HEK293 (cell line): Measurements from ENCODE around the gene TARBP1.
A peak's percentile ranks its signal among the peaks of the same experiment; 100 is the strongest.

Experiments
- BCL11A ChIP-seq: fragments of 450-650 bp; formaldehyde crosslinking; IDR thresholded peaks from 2 replicates; pipeline ENCODE4 v1.5.1; 2016; ENCODE audit warnings: low read depth, missing biosample characterization, missing genetic modification characterization
- BCL11B ChIP-seq: fragments of 450-650 bp; formaldehyde crosslinking; IDR thresholded peaks from 2 replicates; pipeline ENCODE4 v1.5.1; 2016; ENCODE audit warnings: low read depth, missing biosample characterization, missing genetic modification characterization
- FEZF1 ChIP-seq: fragments of 450-650 bp; formaldehyde crosslinking; IDR thresholded peaks from 2 replicates; pipeline ENCODE4 v1.5.1; 2016; ENCODE audit warnings: missing biosample characterization, missing genetic modification characterization
- KLF7 ChIP-seq: fragments of 450-650 bp; formaldehyde crosslinking; IDR thresholded peaks from 2 replicates; pipeline ENCODE4 v1.5.1; 2016; ENCODE audit warnings: missing biosample characterization, missing genetic modification characterization, borderline replicate concordance
- YY2 ChIP-seq: fragments of 450-650 bp; formaldehyde crosslinking; IDR thresholded peaks from 2 replicates; pipeline ENCODE4 v1.5.1; 2016; ENCODE audit warnings: missing biosample characterization, missing genetic modification characterization
- ZBTB1 ChIP-seq: fragments of 450-650 bp; formaldehyde crosslinking; IDR thresholded peaks from 2 replicates; pipeline ENCODE4 v1.5.1; 2016; ENCODE audit warnings: missing biosample characterization, missing genetic modification characterization
- ZEB2 ChIP-seq: fragments of 450-650 bp; formaldehyde crosslinking; IDR thresholded peaks from 2 replicates; pipeline ENCODE4 v1.5.1; 2016; ENCODE audit warnings: missing biosample characterization, missing genetic modification characterization
- ZFP41 ChIP-seq: fragments of 450-650 bp; formaldehyde crosslinking; IDR thresholded peaks from 2 replicates; pipeline ENCODE4 v1.5.1; 2016; ENCODE audit warnings: missing biosample characterization, missing genetic modification characterization, borderline replicate concordance
- ZFP69B ChIP-seq: fragments of 450-650 bp; formaldehyde crosslinking; IDR thresholded peaks from 2 replicates; pipeline ENCODE4 v1.5.1; 2016; ENCODE audit warnings: missing biosample characterization, missing genetic modification characterization
- ZNF155 ChIP-seq: fragments of 450-650 bp; formaldehyde crosslinking; IDR thresholded peaks from 2 replicates; pipeline ENCODE4 v1.5.1; 2016; ENCODE audit warnings: missing biosample characterization, missing genetic modification characterization
- ZNF175 ChIP-seq: fragments of 450-650 bp; formaldehyde crosslinking; IDR thresholded peaks from 2 replicates; pipeline ENCODE4 v1.5.1; 2016; ENCODE audit warnings: missing biosample characterization, missing genetic modification characterization
- ZNF335 ChIP-seq: fragments of 450-650 bp; formaldehyde crosslinking; conservative IDR thresholded peaks from 2 replicates; pipeline ENCODE4 v1.5.1; 2016; ENCODE audit warnings: missing biosample characterization, missing genetic modification characterization
- ZNF350 ChIP-seq: fragments of 450-650 bp; formaldehyde crosslinking; IDR thresholded peaks from 2 replicates; pipeline ENCODE4 v1.5.0; 2017; ENCODE audit warnings: missing biosample characterization, mild to moderate bottlenecking, missing genetic modification characterization
- ZNF555 ChIP-seq: fragments of 450-650 bp; formaldehyde crosslinking; conservative IDR thresholded peaks from 2 replicates; pipeline ENCODE4 v1.5.1; 2017; ENCODE audit warnings: missing biosample characterization, mild to moderate bottlenecking, missing genetic modification characterization, inconsistent platforms
- ZNF558 ChIP-seq: fragments of 450-650 bp; formaldehyde crosslinking; IDR thresholded peaks from 2 replicates; pipeline ENCODE4 v1.5.1; 2016; ENCODE audit warnings: missing biosample characterization, missing genetic modification characterization
- ZNF561 ChIP-seq: fragments of 450-650 bp; IDR thresholded peaks from 2 replicates; pipeline ENCODE4 v1.5.1; 2018; ENCODE audit warnings: missing biosample characterization, missing genetic modification characterization, borderline replicate concordance
- ZNF621 ChIP-seq: fragments of 450-650 bp; formaldehyde crosslinking; IDR thresholded peaks from 2 replicates; pipeline ENCODE4 v1.5.1; 2017; ENCODE audit warnings: missing biosample characterization, missing genetic modification characterization
- ZNF707 ChIP-seq: fragments of 450-650 bp; formaldehyde crosslinking; IDR thresholded peaks from 2 replicates; pipeline ENCODE4 v1.5.1; 2016; ENCODE audit warnings: missing biosample characterization, missing genetic modification characterization
- ZSCAN30 ChIP-seq: fragments of 450-650 bp; IDR thresholded peaks from 2 replicates; pipeline ENCODE4 v1.5.1; 2018; ENCODE audit warnings: missing biosample characterization, mild to moderate bottlenecking, missing genetic modification characterization, moderate library complexity
- TF ChIP-seq, protein P1 (sequence below): fragments of 450-650 bp; formaldehyde crosslinking; IDR thresholded peaks from 2 replicates; pipeline ENCODE4 v1.5.1; 2016; ENCODE audit warnings: missing biosample characterization, missing genetic modification characterization, low read depth
- TF ChIP-seq, protein P2 (sequence below): fragments of 450-650 bp; formaldehyde crosslinking; conservative IDR thresholded peaks from 2 replicates; pipeline ENCODE4 v1.5.1; 2016; ENCODE audit warnings: low read depth, missing biosample characterization, missing genetic modification characterization
- TF ChIP-seq, protein P3 (sequence below): fragments of 450-650 bp; formaldehyde crosslinking; IDR thresholded peaks from 2 replicates; pipeline ENCODE4 v1.5.1; 2017; ENCODE audit warnings: missing biosample characterization, missing genetic modification characterization
- TF ChIP-seq, protein P4 (sequence below): fragments of 450-650 bp; formaldehyde crosslinking; IDR thresholded peaks from 2 replicates; pipeline ENCODE4 v1.5.1; 2016; ENCODE audit warnings: missing biosample characterization, missing genetic modification characterization
- TF ChIP-seq, protein P5 (sequence below): fragments of 450-650 bp; formaldehyde crosslinking; IDR thresholded peaks from 2 replicates; pipeline ENCODE4 v1.5.1; 2016; ENCODE audit warnings: missing biosample characterization, missing genetic modification characterization
- TF ChIP-seq, protein P6 (sequence below): fragments of 450-650 bp; formaldehyde crosslinking; IDR thresholded peaks from 2 replicates; pipeline ENCODE4 v1.5.1; 2016; ENCODE audit warnings: missing biosample characterization, missing genetic modification characterization
- TF ChIP-seq, protein P7 (sequence below): fragments of 450-650 bp; formaldehyde crosslinking; IDR thresholded peaks from 2 replicates; pipeline ENCODE4 v1.5.1; 2017; ENCODE audit warnings: missing biosample characterization, missing genetic modification characterization

TARBP1 gene

DNA sequence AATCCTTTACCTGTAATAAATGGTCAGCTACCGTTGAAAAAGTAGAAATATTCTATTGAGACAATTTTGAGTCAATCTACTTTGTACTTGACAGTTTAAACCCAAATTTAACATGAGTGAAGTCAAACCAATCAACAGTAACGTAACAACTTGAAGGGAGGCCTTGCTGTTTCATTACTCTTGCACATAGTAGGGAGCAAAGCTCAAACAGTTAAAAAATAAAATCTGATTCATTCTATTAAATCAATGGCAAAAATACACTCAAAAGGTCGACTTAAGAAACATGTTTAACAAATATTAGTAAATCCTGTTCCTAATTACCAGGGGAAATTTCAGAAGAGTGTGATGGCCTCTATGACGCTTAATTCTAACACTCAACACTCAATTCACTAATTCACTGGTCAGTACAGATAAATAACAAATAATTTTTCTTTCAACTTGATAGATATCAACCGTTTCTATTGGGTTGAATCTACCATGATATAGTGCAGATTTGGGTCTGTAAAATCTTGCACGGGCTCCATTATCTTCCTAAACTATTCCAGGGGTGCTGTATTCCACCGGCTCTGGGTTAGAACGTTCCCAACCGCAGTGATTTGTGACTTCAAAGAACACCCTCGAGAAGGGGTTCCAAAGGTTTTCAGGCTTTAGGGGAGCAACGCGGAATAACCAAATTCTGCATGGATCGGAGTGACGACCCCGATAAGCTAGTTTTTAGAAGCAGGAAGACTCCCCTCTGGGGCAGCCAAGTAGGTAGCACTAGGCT, 1.4 kb downstream of the TARBP1 start (continued):
- peak; percentile 54; the same call in 1 of the 2 replicates for TF ChIP-seq ZFP69B (tag by site-specific recombination)
- TF ChIP-seq, protein P1, sequence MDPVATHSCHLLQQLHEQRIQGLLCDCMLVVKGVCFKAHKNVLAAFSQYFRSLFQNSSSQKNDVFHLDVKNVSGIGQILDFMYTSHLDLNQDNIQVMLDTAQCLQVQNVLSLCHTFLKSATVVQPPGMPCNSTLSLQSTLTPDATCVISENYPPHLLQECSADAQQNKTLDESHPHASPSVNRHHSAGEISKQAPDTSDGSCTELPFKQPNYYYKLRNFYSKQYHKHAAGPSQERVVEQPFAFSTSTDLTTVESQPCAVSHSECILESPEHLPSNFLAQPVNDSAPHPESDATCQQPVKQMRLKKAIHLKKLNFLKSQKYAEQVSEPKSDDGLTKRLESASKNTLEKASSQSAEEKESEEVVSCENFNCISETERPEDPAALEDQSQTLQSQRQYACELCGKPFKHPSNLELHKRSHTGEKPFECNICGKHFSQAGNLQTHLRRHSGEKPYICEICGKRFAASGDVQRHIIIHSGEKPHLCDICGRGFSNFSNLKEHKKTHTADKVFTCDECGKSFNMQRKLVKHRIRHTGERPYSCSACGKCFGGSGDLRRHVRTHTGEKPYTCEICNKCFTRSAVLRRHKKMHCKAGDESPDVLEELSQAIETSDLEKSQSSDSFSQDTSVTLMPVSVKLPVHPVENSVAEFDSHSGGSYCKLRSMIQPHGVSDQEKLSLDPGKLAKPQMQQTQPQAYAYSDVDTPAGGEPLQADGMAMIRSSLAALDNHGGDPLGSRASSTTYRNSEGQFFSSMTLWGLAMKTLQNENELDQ (tag by site-specific recombination): no peak
- peak; percentile 36; the same call in 1 of the 2 replicates for TF ChIP-seq ZNF561 (tag by site-specific recombination)
- TF ChIP-seq, protein P2, sequence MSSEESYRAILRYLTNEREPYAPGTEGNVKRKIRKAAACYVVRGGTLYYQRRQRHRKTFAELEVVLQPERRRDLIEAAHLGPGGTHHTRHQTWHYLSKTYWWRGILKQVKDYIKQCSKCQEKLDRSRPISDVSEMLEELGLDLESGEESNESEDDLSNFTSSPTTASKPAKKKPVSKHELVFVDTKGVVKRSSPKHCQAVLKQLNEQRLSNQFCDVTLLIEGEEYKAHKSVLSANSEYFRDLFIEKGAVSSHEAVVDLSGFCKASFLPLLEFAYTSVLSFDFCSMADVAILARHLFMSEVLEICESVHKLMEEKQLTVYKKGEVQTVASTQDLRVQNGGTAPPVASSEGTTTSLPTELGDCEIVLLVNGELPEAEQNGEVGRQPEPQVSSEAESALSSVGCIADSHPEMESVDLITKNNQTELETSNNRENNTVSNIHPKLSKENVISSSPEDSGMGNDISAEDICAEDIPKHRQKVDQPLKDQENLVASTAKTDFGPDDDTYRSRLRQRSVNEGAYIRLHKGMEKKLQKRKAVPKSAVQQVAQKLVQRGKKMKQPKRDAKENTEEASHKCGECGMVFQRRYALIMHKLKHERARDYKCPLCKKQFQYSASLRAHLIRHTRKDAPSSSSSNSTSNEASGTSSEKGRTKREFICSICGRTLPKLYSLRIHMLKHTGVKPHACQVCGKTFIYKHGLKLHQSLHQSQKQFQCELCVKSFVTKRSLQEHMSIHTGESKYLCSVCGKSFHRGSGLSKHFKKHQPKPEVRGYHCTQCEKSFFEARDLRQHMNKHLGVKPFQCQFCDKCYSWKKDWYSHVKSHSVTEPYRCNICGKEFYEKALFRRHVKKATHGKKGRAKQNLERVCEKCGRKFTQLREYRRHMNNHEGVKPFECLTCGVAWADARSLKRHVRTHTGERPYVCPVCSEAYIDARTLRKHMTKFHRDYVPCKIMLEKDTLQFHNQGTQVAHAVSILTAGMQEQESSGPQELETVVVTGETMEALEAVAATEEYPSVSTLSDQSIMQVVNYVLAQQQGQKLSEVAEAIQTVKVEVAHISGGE (tag by site-specific recombination): peak; percentile 57
- TF ChIP-seq ZNF558 (tag by site-specific recombination): peak; percentile 26; the same call in 1 of the 2 replicates
- no peak for TF ChIP-seq ZNF350
- TF ChIP-seq, protein P3, sequence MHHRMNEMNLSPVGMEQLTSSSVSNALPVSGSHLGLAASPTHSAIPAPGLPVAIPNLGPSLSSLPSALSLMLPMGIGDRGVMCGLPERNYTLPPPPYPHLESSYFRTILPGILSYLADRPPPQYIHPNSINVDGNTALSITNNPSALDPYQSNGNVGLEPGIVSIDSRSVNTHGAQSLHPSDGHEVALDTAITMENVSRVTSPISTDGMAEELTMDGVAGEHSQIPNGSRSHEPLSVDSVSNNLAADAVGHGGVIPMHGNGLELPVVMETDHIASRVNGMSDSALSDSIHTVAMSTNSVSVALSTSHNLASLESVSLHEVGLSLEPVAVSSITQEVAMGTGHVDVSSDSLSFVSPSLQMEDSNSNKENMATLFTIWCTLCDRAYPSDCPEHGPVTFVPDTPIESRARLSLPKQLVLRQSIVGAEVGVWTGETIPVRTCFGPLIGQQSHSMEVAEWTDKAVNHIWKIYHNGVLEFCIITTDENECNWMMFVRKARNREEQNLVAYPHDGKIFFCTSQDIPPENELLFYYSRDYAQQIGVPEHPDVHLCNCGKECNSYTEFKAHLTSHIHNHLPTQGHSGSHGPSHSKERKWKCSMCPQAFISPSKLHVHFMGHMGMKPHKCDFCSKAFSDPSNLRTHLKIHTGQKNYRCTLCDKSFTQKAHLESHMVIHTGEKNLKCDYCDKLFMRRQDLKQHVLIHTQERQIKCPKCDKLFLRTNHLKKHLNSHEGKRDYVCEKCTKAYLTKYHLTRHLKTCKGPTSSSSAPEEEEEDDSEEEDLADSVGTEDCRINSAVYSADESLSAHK (tag by site-specific recombination): no peak
- TF ChIP-seq, protein P4, sequence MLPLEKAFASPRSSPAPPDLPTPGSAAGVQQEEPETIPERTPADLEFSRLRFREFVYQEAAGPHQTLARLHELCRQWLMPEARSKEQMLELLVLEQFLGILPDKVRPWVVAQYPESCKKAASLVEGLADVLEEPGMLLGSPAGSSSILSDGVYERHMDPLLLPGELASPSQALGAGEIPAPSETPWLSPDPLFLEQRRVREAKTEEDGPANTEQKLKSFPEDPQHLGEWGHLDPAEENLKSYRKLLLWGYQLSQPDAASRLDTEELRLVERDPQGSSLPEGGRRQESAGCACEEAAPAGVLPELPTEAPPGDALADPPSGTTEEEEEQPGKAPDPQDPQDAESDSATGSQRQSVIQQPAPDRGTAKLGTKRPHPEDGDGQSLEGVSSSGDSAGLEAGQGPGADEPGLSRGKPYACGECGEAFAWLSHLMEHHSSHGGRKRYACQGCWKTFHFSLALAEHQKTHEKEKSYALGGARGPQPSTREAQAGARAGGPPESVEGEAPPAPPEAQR: no peak
- no peak for TF ChIP-seq ZNF175 (tag by site-specific recombination)
- no peak for TF ChIP-seq ZSCAN30
- TF ChIP-seq, protein P5, sequence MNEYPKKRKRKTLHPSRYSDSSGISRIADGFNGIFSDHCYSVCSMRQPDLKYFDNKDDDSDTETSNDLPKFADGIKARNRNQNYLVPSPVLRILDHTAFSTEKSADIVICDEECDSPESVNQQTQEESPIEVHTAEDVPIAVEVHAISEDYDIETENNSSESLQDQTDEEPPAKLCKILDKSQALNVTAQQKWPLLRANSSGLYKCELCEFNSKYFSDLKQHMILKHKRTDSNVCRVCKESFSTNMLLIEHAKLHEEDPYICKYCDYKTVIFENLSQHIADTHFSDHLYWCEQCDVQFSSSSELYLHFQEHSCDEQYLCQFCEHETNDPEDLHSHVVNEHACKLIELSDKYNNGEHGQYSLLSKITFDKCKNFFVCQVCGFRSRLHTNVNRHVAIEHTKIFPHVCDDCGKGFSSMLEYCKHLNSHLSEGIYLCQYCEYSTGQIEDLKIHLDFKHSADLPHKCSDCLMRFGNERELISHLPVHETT (tag by site-specific recombination): no peak
- TF ChIP-seq ZEB2 (tag by site-specific recombination): no peak
- no peak for TF ChIP-seq ZNF555 (tag by site-specific recombination)
- no peak for TF ChIP-seq ZNF155
- TF ChIP-seq BCL11A (tag by site-specific recombination): no peak
- TF ChIP-seq, protein P6, sequence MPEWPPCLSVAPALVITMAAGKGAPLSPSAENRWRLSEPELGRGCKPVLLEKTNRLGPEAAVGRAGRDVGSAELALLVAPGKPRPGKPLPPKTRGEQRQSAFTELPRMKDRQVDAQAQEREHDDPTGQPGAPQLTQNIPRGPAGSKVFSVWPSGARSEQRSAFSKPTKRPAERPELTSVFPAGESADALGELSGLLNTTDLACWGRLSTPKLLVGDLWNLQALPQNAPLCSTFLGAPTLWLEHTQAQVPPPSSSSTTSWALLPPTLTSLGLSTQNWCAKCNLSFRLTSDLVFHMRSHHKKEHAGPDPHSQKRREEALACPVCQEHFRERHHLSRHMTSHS: no peak
- TF ChIP-seq ZBTB1 (tag by site-specific recombination): no peak
- no peak for TF ChIP-seq ZNF621 (tag by site-specific recombination)
- TF ChIP-seq YY2 (tag by site-specific recombination): no peak
- TF ChIP-seq FEZF1 (tag by site-specific recombination): no peak
- no peak for TF ChIP-seq ZFP41 (tag by site-specific recombination)
- TF ChIP-seq ZNF335 (tag by site-specific recombination): peak; percentile 86
- TF ChIP-seq KLF7: no peak
- no peak for TF ChIP-seq ZNF707
- TF ChIP-seq, protein P7, sequence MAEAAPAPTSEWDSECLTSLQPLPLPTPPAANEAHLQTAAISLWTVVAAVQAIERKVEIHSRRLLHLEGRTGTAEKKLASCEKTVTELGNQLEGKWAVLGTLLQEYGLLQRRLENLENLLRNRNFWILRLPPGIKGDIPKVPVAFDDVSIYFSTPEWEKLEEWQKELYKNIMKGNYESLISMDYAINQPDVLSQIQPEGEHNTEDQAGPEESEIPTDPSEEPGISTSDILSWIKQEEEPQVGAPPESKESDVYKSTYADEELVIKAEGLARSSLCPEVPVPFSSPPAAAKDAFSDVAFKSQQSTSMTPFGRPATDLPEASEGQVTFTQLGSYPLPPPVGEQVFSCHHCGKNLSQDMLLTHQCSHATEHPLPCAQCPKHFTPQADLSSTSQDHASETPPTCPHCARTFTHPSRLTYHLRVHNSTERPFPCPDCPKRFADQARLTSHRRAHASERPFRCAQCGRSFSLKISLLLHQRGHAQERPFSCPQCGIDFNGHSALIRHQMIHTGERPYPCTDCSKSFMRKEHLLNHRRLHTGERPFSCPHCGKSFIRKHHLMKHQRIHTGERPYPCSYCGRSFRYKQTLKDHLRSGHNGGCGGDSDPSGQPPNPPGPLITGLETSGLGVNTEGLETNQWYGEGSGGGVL: no peak
- TF ChIP-seq BCL11B (tag by site-specific recombination): no peak
